HepG2 (cell line): ENCODE measurements around the gene MISP3. TPM values are rescaled to one million over a fixed set of nuclear protein-coding genes. Genes with fewer than 3 reads are reported as not detected.

Experiments
- CREM ChIP-seq, 2 experiments: sonication (generic) in 1 of 2; formaldehyde crosslinking in 1 of 2; IDR thresholded peaks; 2 replicates each; pipeline versions ENCODE4 v1.4.0 to v1.6.1; 2016 to 2020; ENCODE audit warnings: antibody characterized with exemption in 1 of 2, mild to moderate bottlenecking in 1 of 2, missing genetic modification reagents in 1 of 2
- GPN1 ChIP-seq: sonication (generic); formaldehyde crosslinking; IDR thresholded peaks from 2 replicates; pipeline ENCODE4 v1.5.1; 2020; ENCODE audit warnings: missing genetic modification reagents, borderline replicate concordance
- GZF1 ChIP-seq: sonication (generic); formaldehyde crosslinking; IDR thresholded peaks from 2 replicates; pipeline ENCODE4 v1.5.1; 2020; ENCODE audit warnings: mild to moderate bottlenecking, missing genetic modification reagents
- HOXA7 ChIP-seq: sonication (generic); formaldehyde crosslinking; IDR thresholded peaks from 2 replicates; pipeline ENCODE4 v1.8.1; 2022; ENCODE audit warnings: mild to moderate bottlenecking, missing genetic modification reagents, moderate library complexity
- MATR3 ChIP-seq: sonication (generic); formaldehyde crosslinking; IDR thresholded peaks from 2 replicates; pipeline ENCODE4 v1.4.0; 2020; ENCODE audit warnings: missing genetic modification reagents
- MBD4 ChIP-seq: IDR thresholded peaks from 2 replicates; pipeline ENCODE4 v1.6.1; 2012; ENCODE audit warnings: low read length, inconsistent platforms, borderline replicate concordance
- NCOA1 ChIP-seq: sonication (generic); formaldehyde crosslinking; IDR thresholded peaks from 2 replicates; pipeline ENCODE4 v1.9.0; 2021; ENCODE audit warnings: missing genetic modification reagents
- NR2C2 ChIP-seq: sonication (generic); formaldehyde crosslinking; IDR thresholded peaks from 2 replicates; pipeline ENCODE4 v1.4.0; 2020; ENCODE audit warnings: missing genetic modification reagents, mild to moderate bottlenecking, moderate library complexity, borderline replicate concordance
- SIN3B ChIP-seq: fragments of 150-350 bp; IDR thresholded peaks from 2 replicates; pipeline ENCODE4 v1.6.1; 2014; ENCODE audit warnings: low read length
- TBX2 ChIP-seq: sonication (generic); formaldehyde crosslinking; IDR thresholded peaks from 2 replicates; pipeline ENCODE4 v1.5.0; 2020; ENCODE audit warnings: missing genetic modification reagents, mild to moderate bottlenecking, borderline replicate concordance
- ZMYM3 ChIP-seq: sonication (generic); formaldehyde crosslinking; IDR thresholded peaks from 2 replicates; pipeline ENCODE4 v1.5.1; 2020; ENCODE audit warnings: mild to moderate bottlenecking, missing genetic modification reagents
- ZNF232 ChIP-seq: sonication (generic); formaldehyde crosslinking; IDR thresholded peaks from 2 replicates; pipeline ENCODE4 v1.4.0; 2020; ENCODE audit warnings: missing genetic modification reagents, borderline replicate concordance
- ZNF354B ChIP-seq: sonication (generic); formaldehyde crosslinking; IDR thresholded peaks from 2 replicates; pipeline ENCODE4 v1.8.0; 2022; ENCODE audit warnings: mild to moderate bottlenecking, missing genetic modification reagents
- ZNF441 ChIP-seq: sonication (generic); formaldehyde crosslinking; IDR thresholded peaks from 2 replicates; pipeline ENCODE4 v1.7.0; 2021; ENCODE audit warnings: missing genetic modification reagents, borderline replicate concordance
- ZNF460 ChIP-seq: sonication (generic); formaldehyde crosslinking; IDR thresholded peaks from 2 replicates; pipeline ENCODE4 v1.5.1; 2020; ENCODE audit warnings: missing genetic modification reagents, mild to moderate bottlenecking, borderline replicate concordance
- ZNF776 ChIP-seq: sonication (generic); formaldehyde crosslinking; IDR thresholded peaks from 2 replicates; pipeline ENCODE4 v1.4.0; 2020; ENCODE audit warnings: mild to moderate bottlenecking, missing genetic modification reagents
- ZNF841 ChIP-seq: sonication (generic); formaldehyde crosslinking; IDR thresholded peaks from 2 replicates; pipeline ENCODE4 v1.8.1; 2023; ENCODE audit warnings: missing genetic modification reagents, borderline replicate concordance
- polyA plus RNA-seq, 8 experiments: library from polyadenylated mRNA; depleted of rRNA in 3 of 8; stranded (reverse) in 7 of 8; unstranded in 1 of 8; fragments of >200 nt; fragmentation: Illumina TruSeq in 4 of 8; extraction: Trizol in 4 of 8; gene quantifications; 2 replicates each; pipeline versions ENCODE4 v1.2.1 to v1.2.3, GENCODE V29; 2011 to 2016; ENCODE audit warnings: low read depth in 4 of 8, missing spikeins in 1 of 8, mixed read lengths in 1 of 8; ENCODE audit not compliant: insufficient read depth in 1 of 8
- total RNA-seq, 5 experiments: library from RNA; depleted of rRNA; stranded (reverse); fragments of >200 nt; fragmentation: Illumina TruSeq; extraction: Trizol; gene quantifications; 2 replicates each; pipeline ENCODE4 v1.2.3, GENCODE V29; 2016; ENCODE audit warnings: low read depth in 1 of 5
- TF ChIP-seq, protein P1 (sequence below): sonication (generic); formaldehyde crosslinking; IDR thresholded peaks from 2 replicates; pipeline ENCODE4 v1.4.0; 2020; ENCODE audit warnings: missing genetic modification reagents, borderline replicate concordance
- TF ChIP-seq, protein P2 (sequence below): sonication (generic); formaldehyde crosslinking; IDR thresholded peaks from 2 replicates; pipeline ENCODE4 v1.4.0; 2020; ENCODE audit warnings: missing genetic modification reagents
- TF ChIP-seq, protein P3 (sequence below): sonication (generic); formaldehyde crosslinking; IDR thresholded peaks from 2 replicates; pipeline ENCODE4 v1.4.0; 2020; ENCODE audit warnings: low read depth, missing genetic modification reagents
- TF ChIP-seq, protein P4 (sequence below): sonication (generic); formaldehyde crosslinking; IDR thresholded peaks from 2 replicates; pipeline ENCODE4 v1.8.1; 2023; ENCODE audit warnings: missing genetic modification reagents, inconsistent platforms, borderline replicate concordance

MISP3 gene
- total and polyA plus RNA-seq, 2 of the 13 experiments (the other 11 are each of a cell fraction or from before 2014, with no cell fraction given) = 2.5 to 5.4 TPM

DNA sequence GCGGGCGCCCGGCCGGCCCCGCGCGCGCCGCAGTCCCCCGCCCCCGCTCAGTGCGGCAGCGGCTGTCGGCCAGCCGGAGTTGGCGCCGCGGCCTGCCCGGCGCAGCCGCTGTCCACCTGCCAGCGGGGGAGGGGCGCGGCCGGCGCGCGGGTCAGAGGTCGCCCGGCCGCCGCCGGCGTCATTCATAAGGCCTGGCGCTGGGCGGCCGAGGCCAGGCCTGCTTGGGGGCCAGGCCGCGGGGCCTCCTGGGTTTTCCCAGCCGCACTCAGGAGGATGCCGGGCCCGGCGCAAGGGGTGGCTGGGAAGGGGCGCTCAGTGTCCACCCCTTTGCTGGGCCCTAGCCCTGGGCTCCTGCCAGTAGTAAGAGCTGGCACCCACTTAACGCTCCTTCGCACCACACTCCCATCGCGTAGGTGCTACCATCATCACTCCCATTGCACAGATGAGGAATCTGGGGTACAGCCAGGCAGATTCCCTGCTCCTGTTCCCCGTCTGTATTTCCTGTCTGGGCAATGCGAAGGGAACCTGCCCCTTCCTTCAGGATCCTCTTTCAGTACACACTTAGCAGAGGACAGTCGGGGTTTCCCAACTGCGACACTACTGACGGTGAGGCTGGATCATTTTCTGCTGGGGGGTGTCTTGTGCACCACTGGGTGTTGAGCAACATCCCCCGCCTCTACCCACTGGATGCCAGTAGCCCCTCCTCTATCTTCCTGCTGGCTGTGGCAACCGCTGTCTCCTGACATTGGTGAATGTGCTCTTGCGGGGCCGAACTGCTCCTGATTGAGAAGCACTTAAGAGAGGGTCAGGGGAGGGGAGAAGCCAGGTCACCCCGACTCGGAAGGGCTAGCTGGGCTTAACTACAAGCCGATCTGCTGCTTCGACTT is 45.8 kb downstream of the MISP3 start (continued):
- TF ChIP-seq, protein P1, sequence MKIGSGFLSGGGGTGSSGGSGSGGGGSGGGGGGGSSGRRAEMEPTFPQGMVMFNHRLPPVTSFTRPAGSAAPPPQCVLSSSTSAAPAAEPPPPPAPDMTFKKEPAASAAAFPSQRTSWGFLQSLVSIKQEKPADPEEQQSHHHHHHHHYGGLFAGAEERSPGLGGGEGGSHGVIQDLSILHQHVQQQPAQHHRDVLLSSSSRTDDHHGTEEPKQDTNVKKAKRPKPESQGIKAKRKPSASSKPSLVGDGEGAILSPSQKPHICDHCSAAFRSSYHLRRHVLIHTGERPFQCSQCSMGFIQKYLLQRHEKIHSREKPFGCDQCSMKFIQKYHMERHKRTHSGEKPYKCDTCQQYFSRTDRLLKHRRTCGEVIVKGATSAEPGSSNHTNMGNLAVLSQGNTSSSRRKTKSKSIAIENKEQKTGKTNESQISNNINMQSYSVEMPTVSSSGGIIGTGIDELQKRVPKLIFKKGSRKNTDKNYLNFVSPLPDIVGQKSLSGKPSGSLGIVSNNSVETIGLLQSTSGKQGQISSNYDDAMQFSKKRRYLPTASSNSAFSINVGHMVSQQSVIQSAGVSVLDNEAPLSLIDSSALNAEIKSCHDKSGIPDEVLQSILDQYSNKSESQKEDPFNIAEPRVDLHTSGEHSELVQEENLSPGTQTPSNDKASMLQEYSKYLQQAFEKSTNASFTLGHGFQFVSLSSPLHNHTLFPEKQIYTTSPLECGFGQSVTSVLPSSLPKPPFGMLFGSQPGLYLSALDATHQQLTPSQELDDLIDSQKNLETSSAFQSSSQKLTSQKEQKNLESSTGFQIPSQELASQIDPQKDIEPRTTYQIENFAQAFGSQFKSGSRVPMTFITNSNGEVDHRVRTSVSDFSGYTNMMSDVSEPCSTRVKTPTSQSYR (CRISPR knock-in tag) = peak; percentile 80
- TF ChIP-seq, protein P2, sequence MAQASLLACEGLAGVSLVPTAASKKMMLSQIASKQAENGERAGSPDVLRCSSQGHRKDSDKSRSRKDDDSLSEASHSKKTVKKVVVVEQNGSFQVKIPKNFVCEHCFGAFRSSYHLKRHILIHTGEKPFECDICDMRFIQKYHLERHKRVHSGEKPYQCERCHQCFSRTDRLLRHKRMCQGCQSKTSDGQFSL (CRISPR knock-in tag) = peak; percentile 65; the same call in 1 of the 2 replicates
- TF ChIP-seq GZF1 (peak; percentile 34; the same call in 1 of the 2 replicates), ZMYM3 (CRISPR knock-in tag) (peak; percentile 65), ZNF232 (CRISPR knock-in tag) (peak; percentile 17; the same call in 1 of the 2 replicates), ZNF441 (no peak), NCOA1 (no peak), NR2C2 (peak; percentile 96), ZNF354B (CRISPR knock-in tag) (0 out of 2 replicates have a peak, but pooled peaks have one; percentile 45), SIN3B (no peak), GPN1 (CRISPR knock-in tag) (no peak), TBX2 (peak; percentile 32; the same call in 1 of the 2 replicates), ZNF460 (CRISPR knock-in tag) (no peak), MBD4 (no peak), ZNF776 (CRISPR knock-in tag) (0 out of 2 replicates have a peak, but pooled peaks have one; percentile 39), CREM (IDR thresholded peaks at IDR 0.05) (no peak), CREM (CRISPR knock-in tag; IDR thresholded peaks at IDR 0.05) (no peak), ZNF841 (CRISPR knock-in tag) (no peak), HOXA7 (CRISPR knock-in tag) (no peak), MATR3 (CRISPR knock-in tag) (no peak)
- TF ChIP-seq, protein P3, sequence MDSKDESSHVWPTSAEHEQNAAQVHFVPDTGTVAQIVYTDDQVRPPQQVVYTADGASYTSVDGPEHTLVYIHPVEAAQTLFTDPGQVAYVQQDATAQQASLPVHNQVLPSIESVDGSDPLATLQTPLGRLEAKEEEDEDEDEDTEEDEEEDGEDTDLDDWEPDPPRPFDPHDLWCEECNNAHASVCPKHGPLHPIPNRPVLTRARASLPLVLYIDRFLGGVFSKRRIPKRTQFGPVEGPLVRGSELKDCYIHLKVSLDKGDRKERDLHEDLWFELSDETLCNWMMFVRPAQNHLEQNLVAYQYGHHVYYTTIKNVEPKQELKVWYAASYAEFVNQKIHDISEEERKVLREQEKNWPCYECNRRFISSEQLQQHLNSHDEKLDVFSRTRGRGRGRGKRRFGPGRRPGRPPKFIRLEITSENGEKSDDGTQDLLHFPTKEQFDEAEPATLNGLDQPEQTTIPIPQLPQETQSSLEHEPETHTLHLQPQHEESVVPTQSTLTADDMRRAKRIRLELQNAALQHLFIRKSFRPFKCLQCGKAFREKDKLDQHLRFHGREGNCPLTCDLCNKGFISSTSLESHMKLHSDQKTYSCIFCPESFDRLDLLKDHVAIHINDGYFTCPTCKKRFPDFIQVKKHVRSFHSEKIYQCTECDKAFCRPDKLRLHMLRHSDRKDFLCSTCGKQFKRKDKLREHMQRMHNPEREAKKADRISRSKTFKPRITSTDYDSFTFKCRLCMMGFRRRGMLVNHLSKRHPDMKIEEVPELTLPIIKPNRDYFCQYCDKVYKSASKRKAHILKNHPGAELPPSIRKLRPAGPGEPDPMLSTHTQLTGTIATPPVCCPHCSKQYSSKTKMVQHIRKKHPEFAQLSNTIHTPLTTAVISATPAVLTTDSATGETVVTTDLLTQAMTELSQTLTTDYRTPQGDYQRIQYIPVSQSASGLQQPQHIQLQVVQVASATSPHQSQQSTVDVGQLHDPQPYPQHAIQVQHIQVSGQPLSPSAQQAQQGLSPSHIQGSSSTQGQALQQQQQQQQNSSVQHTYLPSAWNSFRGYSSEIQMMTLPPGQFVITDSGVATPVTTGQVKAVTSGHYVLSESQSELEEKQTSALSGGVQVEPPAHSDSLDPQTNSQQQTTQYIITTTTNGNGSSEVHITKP (CRISPR knock-in tag) = peak; percentile 86; the same call in 1 of the 2 replicates
- TF ChIP-seq, protein P4, sequence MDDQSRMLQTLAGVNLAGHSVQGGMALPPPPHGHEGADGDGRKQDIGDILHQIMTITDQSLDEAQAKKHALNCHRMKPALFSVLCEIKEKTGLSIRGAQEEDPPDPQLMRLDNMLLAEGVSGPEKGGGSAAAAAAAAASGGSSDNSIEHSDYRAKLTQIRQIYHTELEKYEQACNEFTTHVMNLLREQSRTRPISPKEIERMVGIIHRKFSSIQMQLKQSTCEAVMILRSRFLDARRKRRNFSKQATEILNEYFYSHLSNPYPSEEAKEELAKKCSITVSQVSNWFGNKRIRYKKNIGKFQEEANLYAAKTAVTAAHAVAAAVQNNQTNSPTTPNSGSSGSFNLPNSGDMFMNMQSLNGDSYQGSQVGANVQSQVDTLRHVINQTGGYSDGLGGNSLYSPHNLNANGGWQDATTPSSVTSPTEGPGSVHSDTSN = no peak
